GM10847 (cell line): ENCODE data around the gene MTCL1.

Source experiments
- POLR2A ChIP-seq: IDR thresholded peaks from 2 replicates; pipeline ENCODE4 v1.6.1; 2011; ENCODE audit not compliant: insufficient read length; ENCODE audit errors: extremely low read depth

MTCL1 gene

DNA sequence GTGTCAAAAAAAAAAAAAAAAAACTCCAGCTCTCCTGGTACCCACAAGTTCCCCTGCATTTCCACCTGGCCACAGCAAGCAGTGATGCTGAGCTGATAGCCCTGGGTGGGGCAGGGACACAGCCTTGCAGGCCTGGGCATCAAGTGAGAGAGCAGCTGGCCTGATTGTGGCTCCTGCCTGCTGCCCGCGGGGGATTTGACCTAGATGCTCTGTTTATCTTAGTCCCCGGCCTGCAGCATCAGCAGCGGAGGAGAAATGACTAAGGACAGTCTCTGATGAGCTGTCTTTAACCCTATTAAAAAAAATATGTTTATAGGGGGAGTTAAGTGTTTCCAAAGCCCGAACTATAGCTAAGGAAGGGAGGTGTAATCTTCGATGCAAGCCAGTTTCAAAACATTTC is 102.6 kb downstream of the MTCL1 start:
- no peak for TF ChIP-seq POLR2A

GRCh38 chr18:8809514-8809913 is 104.2 kb downstream of the MTCL1 start:
- TF ChIP-seq POLR2A, result no peak

DNA sequence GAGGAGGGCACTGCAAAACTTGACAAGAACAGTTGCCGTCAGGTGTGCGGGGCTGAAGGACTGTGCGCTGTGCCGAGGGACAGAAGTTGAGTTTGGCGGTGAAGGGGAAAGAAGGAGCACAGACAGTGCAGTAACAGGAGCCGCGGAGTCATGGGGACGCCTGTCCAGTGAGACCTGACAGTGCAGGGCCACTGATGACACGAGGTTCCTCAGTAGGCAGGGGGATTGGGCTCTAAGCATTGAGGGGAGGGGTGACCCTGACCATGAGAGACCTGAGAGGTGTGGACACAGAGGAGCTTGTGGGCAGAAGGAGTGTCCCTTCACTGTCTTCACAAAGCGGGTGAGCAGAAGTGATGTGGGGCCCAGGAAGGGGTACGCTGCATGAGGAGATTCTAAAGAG is 104.8 kb downstream of the MTCL1 start:
- TF ChIP-seq POLR2A, result no peak

DNA sequence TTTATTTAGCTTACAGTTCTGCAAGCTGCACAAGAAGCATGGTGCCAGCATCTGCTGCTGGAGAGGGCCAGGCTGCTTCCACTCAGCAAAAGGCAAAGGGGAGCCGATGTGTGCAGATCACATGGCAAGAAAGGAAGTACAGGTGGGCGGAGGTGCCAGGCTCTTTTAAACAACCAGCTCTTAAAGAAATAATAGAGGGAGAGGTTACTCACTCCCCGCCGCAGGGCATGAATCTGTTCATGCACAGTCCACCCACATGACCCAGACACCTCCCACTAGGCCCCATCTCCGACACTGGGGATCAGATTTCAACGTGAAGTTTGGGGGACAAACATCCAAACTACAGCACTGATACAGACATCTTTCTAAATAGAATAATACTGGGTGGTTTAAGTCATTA is 105.8 kb downstream of the MTCL1 start:
- no peak for TF ChIP-seq POLR2A

- TF ChIP-seq POLR2A, result no peak
Measured at GRCh38 chr18:8812631-8813030, 107.3 kb downstream of the MTCL1 start.

DNA sequence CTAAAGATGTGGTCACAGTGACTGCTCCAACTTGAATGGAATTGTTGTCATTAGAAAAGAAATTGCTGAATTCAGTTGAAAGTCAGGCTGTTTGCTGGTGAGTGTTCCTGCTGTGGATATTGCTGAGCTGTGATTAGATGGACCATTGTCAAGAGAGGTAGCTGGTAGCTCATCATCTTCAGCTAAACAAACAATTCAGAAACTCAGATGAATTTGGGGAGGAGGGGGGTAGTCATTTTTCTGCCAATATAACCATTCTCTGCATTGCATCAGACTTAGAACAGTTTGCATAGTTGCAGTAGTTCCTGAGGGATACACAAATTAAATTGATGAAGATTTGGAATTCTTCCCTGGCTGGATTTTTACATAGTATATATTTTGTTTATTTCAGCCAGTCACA is 108.3 kb downstream of the MTCL1 start:
- TF ChIP-seq POLR2A, result no peak

GRCh38 chr18:8814206-8814605 is 108.8 kb downstream of the MTCL1 start:
- TF ChIP-seq POLR2A, result no peak

DNA sequence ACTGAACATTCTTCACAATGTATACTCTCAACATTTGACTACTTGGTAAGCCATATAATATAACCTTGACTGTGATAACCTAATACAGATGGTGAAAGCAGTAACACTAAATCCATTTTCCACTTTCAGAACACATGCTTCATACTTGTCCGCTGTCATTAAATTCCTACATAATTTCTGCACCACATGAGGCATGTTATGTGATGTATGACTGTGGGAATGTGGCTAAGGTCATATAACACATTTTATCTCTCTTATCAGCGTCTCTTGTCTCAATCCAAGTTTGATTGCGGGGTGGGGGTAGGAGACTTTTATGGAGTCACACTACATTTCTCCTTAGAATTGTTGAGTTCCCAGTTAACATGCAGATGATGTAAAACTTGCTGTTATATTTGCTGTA is 110.9 kb downstream of the MTCL1 start:
- no peak for TF ChIP-seq POLR2A

- TF ChIP-seq POLR2A, result no peak
Measured at GRCh38 chr18:8816816-8817215, 111.5 kb downstream of the MTCL1 start.

DNA sequence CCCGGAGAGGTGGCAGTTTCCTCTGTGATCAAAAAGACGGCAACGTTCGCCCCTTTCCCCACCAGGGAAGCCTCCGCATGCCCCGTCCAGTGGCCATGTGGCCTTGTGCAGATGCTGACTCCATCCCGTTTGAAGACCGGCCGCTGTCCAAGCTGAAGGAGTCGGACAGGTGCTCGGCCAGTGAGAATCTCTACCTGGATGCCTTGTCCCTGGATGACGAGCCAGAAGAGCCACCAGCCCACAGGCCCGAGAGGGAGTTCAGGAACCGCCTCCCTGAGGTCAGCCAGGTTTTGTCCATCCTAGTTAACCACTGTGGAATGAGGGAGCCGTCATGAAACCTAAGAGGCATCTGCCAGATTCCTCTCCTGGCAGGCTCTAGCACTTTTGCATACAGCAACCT is 113.6 kb downstream of the MTCL1 start:
- TF ChIP-seq POLR2A, result no peak

- no peak for TF ChIP-seq POLR2A
Measured at GRCh38 chr18:8820396-8821082, 115.2 kb downstream of the MTCL1 start.

DNA sequence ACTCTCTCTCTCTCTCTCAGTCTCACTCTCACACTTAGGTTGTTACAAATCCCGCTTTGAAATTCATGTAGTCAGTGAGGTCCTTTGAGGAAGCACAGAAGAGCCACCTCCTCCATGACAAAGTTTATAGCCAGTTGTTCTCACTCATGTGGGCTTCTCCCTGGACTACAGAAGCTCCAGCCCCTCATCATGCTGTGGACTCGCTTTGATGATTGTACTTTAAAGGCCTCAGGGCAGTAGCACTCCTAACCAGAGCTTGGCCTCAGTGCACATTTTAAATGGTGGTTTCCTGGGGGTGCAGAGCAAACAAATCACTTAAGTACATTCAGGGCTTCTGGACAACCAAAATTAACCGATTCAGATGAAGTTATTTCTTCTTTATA is 115.7 kb downstream of the MTCL1 start:
- no peak for TF ChIP-seq POLR2A

DNA sequence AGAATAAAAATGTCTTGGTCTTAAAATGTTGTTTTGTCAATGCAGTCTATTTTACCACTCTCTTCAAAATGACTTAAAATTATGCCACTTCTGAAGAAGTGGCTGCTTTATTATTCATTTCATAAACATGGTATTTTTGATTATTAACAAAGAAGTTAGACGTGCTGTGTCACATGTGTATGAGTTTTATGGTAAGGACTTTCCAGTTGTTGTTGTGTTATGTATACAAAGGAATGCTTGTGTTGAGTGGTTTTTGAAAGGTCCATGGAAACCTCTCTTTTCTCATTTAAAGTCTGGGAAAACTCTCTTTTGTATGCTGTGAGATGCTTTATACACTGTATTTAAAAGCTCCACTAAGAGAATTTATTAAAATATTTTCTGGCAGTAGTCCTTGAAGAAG is 116.2 kb downstream of the MTCL1 start:
- no peak for TF ChIP-seq POLR2A

DNA sequence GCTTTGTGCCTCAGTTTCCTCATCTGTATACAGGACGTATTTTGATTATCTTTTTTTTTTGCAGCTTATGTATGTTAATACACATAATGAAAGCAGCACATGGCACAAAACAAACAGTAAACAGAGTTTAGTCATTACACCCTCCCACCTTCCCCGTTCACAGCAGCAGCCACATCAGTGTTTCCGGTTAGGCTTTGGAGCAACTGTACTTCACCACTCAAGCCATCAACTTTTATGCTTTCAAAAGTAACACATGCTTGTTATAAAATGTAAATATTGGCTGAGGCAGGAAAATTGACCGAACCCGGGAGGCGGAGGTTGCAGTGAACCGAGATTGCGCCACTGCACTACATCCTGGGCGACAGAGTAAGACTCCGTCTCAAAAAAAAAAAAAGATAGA is 117.3 kb downstream of the MTCL1 start:
- TF ChIP-seq POLR2A, result no peak

DNA sequence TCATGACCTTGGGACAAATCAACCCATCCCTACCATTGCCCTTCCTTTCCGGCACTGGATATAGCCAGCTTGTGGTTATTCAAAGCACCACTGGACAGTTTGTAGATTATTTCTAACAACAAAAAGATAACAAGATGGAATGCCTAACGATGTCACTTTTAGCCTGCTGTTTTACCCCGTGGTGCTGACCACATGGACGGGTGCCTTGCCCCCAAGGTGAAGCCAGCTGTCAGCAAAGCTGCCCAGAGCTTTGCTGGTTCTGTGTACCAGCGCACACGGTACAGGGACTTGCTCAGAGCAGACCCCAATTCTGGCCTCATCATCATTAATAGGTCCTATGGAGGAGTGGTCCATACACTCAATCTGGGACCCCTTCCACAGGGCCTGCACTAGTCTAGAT is 118.2 kb downstream of the MTCL1 start:
- TF ChIP-seq POLR2A, result no peak

- no peak for TF ChIP-seq POLR2A
Measured at GRCh38 chr18:8824846-8825245, 119.5 kb downstream of the MTCL1 start.

- TF ChIP-seq POLR2A, result no peak
Measured at GRCh38 chr18:8825273-8825672, 119.9 kb downstream of the MTCL1 start.
